Hematopoietic multipotent progenitor cell treated with erythropoietin and hydrocortisone succinate and interleukin-3 and kit ligand, for 15 days (in vitro differentiated cells): Measurements from ENCODE around the gene SSBP3.

Experiments
- DNase-seq: peaks from one replicate; pipeline ENCODE4 v3.0.0-alpha.2; 2015; ENCODE audit warnings: low spot score

The SSBP3 gene

DNA sequence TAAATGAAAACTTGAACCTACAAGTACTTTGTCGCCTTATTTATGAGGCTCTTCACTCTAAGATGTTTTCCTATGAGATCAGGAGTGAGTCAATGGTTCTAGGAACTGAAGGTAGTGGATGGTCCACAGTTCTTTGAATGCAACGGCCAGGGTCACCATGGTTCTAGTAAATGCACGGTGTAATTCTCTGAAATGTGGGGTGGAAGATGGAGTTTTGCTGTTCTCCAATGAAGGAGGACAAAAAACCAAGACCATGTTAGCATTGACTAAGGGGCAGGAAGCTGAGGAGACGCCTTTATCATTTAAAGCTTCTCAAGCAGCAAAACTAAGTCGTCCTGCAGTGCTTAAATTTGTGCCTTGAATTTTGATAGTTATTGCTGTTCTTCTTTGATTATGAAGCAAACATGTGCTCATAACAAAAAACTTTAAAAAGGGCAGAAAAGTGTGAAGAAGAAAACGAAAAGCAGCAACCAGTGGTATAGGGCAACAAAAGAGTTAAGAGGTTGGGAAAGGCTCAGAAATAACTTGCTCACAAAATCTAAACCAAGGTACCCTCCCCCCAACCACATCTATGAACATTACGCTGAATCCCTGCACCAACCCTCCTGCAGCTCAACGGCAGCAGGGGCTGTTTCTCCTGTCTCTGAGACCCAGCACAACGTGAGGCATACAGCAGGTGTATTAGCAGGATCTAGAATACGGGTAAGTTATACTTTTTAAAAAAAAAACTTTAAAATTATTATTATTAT lies 121.2 kb downstream of the SSBP3 start:
- no peak for DNase-seq

DNA sequence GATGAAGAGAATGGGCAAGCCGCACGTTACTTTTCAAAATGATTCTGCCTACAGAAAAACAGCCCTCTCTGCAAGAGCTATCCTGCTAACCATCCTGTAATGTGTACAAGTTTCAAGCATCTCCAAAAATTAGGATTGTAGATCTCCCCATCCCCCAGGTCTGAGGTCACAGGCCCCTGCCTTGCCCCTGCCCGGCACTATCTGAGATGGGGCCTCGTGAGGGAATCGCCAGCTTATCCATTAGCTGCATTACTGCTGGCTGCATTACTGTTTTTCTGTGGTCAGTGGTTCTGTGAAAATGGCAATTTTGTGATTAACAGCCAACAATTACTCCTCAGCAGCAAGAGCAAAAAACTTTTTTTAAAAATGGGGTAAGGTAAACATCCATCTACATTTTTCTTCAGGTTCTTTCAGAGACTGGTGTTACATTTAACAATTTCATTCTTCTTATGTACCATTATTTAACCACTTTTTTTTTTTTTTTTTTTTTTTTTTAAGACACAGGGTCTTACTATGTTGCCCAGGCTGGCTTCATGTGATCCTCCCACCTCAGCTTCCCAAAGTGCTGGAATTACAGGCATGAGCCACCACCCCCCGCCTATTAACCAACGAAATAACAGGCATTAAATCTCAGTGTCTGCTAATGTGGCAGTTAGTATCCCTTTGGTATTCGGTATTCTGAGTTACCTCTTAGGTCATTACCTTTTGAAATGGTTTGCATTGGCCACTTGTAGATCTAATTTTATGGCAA lies 122.4 kb downstream of the SSBP3 start:
- DNase-seq: no peak

DNA sequence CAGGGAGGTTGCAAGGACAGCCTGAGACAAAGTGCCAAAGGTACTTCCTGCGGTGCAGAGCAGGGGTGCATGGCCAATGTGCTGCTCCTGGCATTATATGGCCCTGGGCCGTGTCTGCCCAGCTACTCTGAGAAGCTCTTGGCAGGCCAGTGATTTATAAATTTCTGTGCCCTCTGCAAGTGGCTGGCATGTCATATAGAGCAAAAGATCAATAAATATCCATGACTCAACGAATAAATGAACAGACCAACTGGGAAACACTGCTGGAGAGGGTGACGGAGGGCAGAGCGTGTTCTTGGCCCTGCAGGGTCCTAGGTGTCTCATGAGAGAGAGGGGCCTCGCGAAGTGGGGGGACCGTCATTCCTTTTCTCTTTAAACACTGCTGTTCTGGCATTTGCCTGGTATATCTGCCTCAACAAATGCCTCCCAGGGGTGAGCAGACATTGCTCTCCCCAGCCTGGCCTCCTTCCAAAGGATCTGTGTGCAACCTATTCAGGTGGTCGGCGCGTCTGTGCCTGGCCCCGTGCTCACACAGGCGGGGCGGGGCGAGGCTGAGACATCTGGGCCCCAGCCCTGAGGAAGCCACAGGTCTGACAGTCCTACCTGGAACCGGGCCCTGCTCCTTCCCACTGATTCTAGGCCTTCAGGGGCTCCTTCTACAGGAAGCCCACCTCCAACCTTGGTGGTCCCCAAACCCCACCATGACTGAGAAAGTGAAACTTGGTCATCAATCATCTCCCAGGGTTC lies 123.9 kb downstream of the SSBP3 start:
- DNase-seq: no peak

DNA sequence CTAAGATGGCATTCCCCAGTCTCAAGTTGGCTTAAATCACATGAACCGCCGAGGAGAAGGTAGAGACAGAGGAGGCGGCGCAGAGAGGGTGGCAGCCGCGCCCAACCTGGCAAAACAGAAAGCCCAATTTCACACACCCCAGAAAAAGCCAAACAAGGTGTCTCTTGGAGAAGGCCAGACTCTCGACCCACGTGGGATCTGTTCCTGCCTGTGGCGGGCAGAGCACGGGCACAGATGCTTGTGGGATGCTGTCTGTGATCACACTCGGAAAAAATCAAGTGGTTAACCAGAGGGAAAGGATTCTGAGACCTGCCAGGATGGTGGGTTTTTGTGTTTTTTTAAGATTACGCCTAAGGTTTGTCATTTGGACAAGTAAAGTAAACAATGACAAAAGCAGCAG lies 125.5 kb downstream of the SSBP3 start:
- DNase-seq: no peak

DNA sequence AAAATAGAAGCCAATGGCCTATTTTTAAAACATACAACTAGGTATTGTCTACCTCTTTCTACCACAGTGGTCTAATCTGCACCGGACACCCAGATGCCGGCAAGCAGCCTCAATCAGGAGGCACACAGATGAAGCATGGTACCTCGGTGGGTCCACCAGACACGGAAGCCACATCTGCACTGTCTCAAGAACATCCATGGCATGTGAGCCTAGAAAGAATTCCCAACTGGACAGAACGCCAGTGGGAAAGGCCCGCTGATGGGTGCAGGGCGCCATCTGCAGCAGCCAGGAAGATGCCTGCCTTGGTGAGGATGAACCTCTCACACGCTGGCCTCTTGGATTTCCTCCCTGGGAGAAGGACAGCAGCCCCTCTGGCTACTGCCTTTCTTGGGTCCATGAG lies 126.7 kb downstream of the SSBP3 start:
- no peak for DNase-seq

DNA sequence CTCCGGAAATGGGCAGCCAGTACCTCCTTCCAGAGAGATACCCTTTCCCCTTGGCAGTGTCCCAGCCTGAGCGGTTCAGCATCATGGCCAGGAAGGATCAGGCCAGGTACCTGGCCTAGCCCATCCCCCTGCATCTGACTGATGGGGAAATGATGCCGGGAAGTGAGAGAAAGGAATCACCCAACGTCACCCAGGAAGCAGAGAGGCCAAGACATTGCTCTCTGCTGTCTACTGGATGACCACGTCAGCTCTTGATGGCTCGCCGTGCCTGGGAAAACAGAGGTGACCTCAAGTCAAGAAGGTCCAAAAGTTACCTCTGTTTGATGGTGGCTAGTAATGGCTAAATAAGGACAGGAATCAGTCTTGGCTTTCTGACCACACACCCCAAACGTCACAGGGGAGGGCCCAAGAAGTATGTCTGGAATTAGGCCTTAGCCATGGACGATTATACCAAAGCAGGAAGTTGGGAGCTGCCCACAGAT lies 127.2 kb downstream of the SSBP3 start:
- DNase-seq: no peak

DNA sequence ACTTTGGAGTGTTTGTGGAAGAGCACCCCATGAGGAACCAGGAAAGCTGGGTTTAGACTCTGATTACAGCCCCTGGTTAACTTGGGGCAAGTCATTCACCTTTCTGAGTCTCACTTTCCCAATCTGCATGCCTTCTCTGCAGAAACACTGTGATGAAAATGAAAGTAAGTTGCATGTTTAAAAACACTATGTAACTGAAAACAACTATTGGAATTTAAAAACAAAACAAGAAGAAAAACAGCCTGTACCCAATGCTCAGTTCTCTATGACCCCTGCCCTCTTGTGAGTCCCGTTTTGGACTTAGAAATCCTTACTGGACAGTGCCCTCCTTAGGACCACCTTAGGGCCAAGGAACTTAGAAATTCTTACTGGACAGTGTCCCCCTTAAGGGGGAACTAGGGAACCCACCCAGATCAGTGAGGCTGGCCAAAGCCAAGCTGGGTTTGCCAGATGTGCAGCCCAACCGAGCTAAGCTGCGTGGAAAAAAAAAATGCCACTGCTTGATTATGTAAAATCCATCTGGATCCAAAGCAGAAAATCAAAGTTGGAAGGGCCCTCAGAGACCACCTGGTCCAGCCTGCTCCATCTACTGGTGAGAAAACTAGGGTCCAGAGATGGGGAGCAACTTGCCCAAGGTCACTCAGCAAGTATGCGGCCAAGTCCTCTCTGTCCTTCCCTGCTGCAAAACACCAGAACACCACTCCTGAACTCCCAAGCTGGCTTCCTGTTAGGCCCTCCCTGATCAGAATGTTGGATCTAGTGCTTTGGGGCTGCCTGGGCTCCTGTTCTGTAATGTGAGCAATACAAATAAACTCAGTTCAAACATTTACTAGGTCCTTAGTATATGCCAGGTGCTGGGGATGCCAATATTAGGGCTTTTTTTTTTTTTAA lies 128.5 kb downstream of the SSBP3 start:
- DNase-seq: no peak

DNA sequence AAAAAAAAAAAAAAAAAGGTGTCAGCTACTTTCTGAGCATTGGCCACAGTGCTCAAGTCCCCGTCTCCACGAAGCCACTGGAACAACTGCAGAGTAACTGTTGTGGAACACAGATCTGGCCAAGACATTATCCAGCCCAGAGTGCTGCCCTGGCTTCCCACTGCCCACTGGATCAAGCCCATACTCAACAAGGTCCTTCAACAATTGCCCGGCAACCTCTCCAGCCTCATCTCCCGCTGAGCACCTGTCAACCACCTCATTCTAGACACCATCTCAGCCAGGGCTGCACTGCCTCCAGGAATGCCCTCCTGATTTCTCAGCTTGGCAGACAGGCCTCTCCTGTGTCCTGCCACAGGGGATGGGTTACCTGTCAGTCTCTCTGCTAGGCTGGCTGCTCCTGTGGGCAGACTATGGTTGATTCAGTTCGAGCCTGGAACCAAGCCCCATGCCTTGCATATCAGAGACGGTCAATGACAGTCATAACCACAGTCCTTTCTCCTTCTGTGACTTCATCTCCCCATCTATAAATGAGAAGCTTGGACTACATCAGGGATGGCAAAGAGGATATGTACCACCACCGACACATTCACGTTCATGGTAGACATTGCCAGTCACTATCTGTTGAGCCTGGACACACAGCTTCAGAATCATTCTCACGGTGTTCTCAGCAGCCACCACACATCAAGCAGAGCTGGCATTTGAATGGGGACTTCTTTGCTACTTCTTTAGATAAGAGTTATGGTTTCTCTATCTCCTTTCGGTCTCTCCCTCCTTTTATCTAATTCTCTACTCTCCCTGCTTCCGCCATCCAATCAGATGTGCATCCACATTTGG lies 129.4 kb downstream of the SSBP3 start:
- DNase-seq: no peak

DNA sequence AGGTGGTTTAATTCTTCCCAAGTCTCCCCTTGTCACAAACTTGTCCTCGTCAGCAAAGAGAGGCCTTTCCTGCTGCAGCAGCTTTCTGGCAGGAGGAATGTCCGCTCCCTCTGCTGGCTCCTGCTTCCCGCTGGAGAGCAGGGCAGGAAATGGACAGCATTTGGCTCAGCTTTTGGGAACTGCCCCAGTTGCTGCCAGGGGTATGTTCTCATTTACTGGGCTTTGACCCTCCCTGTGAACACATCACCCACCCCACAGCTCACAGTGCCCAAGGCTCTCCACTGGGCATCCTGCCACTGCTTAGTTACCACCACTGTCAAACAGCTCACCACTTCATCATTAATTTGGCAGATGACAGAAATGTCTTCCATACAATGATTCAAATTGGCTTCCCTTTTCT lies 130.8 kb downstream of the SSBP3 start:
- no peak for DNase-seq

DNA sequence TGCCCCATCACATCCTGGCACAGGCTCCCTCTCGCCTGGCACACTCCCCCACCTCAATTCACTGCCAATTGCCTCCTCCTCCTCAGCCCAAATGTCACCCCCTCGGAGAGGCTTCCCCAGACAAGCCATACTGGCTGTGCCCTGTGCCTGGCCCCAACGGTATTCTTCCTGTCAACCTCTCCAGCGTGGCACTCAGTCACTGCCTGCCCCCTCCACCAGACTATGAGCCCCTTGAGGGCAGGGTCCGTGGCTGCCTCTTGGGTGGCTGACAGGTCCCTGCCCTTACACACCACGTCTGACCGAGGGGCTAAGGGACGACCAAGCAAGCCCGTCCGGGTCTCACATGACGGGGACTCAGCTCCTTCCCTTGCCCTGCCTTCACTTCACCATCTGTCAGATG lies 131.3 kb downstream of the SSBP3 start:
- no peak for DNase-seq

DNA sequence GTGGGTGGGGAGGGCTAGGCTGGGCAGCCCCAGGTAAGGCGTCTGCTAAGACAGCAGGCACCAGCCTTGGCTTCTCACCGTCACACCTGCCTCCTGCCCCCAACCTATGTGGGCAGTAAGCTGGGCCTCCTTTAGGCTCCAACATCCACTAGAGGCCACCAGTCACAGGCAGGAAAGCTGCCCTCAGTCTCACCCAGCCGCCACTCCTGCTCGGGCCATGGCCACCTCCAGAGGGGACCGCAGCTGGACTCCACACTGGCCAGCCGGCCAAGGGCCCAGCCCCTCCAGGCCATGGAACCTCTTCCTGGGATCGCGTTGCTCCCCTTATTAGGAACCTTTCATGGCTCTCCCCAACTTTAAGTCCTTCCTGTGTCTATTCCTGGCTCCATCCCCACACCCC lies 131.7 kb downstream of the SSBP3 start:
- DNase-seq: no peak

DNA sequence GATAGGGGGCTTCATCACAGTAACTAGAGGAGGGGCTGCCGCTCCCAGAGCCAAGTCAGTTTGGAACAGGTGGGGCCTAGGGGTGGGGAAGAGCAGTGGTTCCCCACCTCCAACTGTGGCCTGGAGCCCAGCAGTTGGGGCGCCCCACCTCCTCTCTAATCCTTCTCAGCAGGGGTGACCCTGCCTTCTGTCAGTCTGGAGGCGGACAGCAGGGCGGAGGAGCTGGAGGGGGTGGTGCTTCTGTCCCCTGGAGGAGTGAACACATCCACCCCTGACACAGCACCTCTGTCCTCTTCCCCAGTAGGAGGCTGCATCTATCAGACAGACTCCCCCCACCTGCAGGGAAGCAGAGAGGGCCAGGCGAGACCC lies 132.4 kb downstream of the SSBP3 start:
- peak; percentile 28 for DNase-seq

DNA sequence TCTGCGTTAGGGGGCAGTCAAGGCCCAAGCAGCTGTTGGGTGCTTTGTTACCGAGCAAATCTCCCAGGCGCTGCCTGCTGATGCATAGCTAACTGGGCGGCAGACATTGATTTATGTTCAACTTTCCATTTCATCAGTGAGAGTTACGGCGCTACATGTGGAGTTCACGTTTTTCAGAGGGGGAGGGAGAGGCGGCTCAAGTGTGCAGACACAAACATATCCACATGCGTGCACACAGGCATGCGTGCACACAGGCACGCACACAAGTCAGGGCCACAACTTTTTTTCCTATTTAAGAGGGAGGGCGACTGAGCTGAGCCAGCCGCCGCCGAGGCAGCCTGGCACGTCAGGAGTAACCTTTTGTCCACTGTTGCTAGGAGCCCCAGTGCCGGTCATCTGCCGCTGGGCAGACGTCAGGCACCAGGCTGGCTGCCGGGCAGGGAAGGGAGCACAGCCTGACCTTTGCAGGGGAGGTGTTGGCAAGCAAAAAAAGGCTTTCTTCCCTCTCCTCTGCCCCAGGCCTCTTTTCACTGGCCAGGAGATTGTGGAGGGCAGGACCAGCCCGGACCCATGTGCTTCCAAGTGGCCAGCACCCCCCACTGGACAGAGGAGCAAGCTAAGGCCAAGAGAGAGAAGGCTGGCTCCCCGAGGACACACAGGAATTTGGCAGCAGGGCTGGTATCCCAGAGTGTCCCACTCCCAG lies 133.0 kb downstream of the SSBP3 start:
- no peak for DNase-seq

DNA sequence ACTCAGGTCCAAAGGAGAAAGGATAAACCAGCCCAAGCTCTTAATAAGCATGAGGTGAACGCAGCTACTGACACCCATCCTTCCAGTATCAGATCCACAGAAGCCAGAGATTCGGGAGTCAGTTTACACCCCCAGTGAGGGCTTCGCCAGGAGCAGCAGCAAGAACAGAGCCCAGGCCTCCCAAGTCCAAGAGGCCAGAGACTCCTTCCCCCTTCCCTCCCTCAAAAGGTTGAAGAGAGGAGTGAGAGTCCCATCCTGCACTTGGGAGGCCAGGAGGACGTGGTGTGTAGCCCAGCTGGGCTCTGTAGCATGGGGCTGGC lies 133.5 kb downstream of the SSBP3 start:
- DNase-seq: no peak

DNA sequence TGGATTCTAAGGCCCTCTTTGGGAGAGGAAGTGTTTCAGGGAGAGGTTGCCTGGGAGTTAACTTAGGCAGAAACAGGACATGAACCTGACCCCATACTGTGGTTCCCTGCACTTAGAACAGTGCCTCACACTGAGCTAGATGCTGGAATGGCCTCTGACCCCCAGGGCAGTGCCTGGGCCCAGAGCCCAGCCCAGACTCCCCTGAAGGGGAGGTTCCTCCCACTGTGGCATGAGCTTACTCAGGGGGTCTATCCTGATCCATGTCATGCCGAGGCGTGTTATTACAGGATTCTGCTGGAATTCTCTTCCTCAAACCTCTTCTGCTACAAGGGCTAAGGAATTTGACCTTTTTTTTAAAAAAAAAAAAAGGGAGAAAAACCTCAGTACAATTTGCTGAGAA lies 134.1 kb downstream of the SSBP3 start:
- no peak for DNase-seq

DNA sequence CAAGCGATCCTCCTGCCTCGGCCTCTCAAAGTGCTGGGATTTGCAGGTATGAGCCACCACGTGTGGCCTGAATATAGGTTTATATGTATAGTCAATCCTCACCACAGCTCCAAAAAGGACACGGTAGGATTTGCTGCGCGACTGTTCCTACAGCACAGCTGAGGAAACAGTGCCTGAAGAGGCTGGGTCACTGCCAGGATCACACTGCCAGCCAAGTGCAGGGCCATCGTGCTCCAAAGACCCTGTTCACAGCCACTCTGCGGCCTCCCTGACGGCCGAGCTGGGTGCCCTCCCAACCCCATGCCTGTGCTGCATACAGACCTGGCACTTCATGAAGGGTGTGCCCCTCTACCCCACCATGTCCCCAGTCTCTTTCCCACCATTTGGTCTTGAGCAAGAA lies 134.9 kb downstream of the SSBP3 start:
- no peak for DNase-seq

DNA sequence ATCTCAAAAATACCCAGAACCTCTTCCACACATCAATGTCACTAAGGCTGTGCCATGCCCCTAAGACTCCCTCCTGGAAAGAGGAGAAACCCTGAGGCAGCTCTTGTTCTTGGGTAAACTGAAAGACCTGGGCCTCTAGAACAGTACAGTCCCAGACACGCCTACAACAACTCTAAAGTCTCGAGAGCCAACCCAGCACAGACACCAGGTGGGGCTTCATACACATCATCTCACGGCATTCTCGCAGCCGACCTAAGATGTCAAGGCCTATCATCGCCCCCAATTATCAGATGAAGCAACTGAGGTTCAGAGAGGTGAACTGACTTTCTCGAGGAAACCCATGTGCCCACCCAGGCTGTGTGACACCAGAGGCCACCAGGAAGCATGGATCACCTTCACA lies 135.7 kb downstream of the SSBP3 start:
- no peak for DNase-seq

DNA sequence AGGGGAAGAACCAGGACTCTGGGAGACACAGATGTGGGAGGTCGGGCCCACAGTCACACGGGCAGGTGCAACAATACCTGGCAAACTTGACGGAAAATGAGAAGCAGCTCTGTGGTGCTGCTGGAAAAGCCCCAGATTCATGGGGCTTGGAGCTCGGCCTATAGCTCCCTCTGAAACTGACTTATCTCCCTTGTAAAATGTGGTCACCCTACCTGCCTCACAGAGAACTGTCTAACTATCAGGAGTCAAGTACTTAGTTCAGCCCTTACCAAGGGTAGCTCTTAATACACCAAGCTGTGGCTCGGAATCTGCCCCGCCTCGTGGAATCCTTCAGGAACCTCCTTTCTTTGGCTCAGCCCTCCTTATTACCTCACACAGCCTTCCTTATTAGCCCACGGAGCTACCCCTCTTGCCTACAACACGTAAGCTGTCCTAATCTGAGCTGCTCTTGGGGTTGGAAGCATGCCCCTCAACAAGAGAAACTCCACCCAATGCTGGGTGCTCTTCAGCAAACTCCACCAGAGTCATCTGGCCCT lies 137.4 kb downstream of the SSBP3 start:
- DNase-seq: no peak

DNA sequence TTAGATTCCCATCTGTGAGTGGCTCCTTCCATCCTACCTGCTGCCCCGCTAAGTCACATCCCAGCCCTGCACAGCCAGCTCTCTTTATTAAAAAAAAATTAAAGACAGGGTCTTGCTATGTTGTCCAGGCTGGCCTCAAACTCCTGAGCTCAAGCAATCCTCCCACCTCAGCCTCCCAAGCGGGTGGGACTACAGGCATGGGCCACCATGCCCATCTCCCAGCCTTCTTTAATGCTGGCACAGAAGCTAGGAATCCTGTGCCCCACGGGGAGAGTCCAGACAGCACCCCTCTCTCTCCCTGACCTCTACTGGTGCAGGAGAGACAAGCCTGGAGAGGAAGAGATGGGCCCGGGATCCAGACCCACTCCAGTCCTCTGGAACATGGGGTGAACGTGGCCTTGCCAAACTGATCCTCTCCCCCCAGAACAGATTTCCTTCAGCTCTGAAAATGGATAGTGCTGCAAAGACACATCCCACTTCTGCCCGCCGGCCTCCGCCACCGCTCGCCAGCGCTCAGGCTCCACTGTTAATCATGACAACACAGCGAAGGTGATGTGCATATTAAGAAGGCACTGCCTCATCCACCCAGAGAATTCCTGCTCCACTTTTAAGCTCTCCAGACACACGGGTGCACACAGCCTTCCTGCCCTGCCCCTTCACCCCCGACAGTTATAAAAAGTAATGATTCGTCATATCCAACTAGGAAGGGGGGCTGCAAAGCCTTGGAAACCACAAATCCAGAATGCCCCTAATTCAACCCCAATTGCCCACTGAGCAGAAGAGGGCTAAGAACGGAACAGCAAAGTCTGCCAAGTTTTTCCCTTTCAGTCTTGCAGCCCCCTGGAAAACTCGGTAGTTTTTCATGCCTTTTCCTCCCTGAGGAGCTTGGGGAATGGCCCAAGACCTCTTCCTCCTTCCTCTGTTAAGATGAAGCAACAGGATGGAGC lies 138.1 kb downstream of the SSBP3 start:
- no peak for DNase-seq
